GM19239 (cell line): Measurements from ENCODE around the gene VWC2L.

Source experiments
- DNase-seq: peaks from one replicate; pipeline ENCODE4 v3.0.0; 2011; ENCODE audit warnings: low spot score; ENCODE audit not compliant: insufficient read length
- FAIRE-seq: peaks from 2 replicates; lab custom pipeline; 2011; peaks lifted over from hg19 to GRCh38; lab: Jason Lieb, UNC

The VWC2L gene

DNA sequence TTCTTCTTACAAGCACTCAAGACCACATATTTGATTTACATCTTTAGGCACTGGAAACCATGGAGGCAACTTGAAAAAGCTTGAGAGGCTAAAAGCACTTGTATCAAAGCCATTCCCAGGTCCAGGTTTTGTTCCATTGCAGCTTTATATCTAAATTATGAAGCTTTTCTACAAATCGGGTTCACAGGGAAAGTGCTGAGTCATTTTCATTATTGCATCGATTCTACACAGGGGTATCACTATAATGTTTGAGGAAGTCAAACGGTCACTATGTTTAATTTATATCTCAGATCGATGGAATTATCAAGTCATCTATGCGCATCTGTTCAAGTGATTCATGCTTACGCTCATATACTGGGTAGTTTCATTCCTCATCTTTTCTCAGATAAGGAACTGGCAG is 118.7 kb downstream of the VWC2L start:
- DNase-seq (no peak), FAIRE-seq (no peak)

DNA sequence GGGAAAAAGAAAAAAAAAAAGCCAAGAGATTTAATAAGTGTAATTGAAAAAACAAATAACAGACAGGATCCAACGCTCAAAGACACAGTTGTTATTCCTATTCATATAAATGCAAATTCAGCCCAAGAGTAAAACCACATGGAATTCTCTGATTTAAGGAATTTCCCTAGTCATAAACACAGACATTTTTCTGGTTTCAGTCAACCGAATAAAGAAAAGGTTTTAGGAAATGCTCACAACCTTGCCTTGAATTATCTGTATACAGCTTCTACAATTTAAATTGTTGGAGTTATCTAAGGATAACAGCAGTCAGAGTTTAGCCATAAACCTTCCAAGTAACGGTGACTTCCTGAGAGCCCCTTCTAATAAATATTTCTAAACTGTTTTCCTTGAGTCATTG is 122.7 kb downstream of the VWC2L start:
- no peak for DNase-seq

DNA sequence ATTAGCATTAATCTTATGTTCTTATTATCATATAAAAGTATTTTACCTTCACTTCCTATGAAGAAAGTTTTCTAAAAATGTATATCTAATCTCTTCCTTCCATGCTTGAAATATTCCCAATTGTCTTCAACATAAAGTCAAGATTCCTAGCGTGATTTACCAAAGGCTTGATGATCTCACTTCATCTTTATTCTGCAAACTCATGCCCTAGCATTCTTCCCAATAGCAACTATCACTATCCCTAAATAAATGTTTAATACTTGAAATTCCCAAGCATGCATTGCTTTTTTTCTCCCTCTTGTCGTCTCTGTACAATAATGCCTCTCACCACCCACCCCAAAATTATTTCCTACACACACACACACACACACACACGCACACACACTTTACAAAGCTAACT is 125.8 kb downstream of the VWC2L start:
- DNase-seq (no peak), FAIRE-seq (no peak)

More for the DNA sequence above, 122.7 kb downstream of the VWC2L start:
- FAIRE-seq = no peak

DNA sequence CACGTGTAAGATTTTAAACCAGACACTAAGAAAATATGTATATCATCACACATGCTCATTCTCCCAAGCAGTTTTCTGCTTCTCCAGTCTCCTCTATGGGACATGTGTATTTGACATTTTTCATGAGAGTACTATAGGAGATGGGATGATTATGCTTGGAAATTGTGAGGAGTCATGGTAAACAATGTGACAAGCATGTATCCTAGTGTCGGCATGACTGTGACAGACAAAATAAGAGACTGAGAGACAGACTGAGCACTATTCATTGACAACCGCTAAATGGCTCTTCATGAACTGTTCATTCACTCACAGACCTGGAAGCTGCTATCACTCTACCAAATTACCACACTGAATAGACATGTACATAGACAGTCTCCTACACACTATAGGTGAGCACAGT is 127.1 kb downstream of the VWC2L start:
- FAIRE-seq (no peak), DNase-seq (no peak)

DNA sequence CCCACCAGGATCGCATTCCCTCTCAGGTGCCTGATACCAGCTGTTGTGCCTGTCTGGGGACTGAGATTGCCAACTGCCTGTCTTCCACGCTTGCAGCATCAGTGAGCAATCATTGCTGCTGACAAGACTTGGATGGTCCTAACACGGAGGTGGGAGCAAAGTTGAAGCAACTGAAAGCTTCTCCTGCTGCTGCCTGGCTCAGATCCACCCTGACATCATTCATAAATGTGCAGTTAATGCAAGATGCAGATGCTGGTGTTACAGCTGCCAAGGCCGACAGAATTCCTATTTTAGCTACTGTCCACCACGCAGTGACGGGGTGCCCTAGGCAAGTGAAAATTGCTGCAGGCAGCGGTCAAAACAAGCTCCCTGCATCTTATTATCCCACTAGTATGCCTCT is 131.4 kb downstream of the VWC2L start:
- FAIRE-seq (no peak), DNase-seq (no peak)

DNA sequence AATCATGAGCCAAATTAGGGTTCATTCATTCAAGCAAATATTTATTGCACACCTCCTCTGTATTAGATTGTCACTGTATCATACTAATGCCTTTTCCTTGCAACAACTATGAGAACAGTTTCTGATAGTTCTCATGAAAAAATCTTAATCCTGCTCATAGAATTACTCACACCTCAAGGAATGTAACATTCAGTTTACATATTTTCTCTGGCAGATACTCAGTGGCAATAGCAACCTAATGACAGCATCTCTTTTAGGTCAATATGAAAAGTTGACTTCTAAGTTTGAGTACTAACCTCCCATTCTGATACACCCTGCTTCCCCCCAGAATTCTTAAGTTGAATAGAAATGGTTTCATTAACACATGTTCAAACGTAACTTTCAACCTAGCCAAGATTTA is 132.0 kb downstream of the VWC2L start:
- DNase-seq (no peak), FAIRE-seq (no peak)

DNA sequence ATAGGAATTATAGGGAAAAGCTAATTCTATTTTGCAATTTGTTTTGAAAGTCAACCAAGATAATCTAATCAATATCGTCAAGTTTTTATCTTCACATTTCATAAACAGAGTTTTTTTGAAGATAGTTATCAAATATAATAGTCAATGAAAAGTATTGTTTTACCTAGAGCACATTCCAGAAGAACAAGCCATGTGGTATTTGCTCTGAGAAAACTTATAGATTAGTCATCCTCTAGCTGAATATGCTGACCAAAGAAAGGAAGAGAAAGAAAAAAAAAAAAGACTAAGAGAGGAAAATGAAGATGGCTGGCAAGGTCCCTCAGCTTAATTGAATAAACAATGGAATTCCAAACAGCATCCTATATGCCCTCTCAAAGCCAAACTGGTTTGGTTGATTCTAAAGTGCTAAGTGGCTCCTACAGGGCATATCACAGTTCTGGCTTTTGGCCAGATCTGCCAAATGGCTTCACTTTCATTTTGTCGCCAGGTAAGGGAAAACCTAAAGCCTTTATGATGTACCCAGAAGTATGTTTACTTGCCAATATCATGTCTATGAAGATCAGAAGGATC is 132.6 kb downstream of the VWC2L start:
- no peak for DNase-seq
- FAIRE-seq = no peak

DNA sequence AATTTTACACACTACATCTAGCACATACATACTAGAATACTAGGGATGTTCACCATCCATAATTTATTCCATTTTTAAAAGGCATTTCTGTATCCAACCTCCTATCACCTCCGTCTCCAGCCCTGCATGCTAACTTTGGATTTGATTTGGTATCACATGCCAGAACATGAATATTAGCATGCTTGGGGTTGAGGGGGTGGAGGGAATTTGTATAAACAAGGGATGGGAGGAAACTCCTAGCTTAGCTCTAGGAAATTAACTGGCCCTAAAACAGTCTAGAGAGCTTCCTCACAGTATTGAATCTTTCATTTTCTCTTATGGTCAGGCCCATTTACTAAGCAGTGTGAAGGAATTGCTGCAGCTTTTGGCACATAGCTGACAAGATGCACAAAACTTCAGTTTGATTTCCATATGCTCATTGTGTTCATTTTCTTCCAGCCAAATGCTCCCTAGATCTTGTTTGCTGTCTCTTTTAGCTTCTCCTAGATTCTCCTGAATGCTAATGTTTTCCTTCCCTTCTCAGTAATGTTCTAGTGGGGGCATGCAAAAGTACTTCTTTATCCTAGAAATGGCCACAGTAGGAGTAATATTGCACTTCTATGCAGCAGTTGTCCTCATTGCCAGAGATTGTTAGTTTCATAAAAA is 135.2 kb downstream of the VWC2L start:
- DNase-seq = no peak
- no peak for FAIRE-seq

DNA sequence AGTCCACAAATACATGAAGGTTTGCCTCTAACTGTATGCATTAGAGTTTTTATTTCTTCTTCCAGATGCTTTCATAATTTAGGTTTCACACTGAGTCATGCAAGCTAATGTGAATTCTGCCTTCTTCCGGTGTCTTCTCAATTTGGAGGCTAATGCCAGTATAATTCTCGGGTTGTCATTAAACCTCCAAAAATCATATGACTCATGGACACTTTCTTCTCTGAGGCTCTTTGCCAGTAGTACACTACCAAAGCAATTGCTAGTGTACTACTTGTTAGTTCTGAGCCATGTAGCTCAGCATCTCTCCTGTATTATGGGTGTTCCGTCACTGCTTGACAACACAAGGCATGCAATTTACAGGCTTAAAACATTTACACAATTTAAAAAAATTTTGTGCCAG is 137.1 kb downstream of the VWC2L start:
- DNase-seq (no peak), FAIRE-seq (no peak)

DNA sequence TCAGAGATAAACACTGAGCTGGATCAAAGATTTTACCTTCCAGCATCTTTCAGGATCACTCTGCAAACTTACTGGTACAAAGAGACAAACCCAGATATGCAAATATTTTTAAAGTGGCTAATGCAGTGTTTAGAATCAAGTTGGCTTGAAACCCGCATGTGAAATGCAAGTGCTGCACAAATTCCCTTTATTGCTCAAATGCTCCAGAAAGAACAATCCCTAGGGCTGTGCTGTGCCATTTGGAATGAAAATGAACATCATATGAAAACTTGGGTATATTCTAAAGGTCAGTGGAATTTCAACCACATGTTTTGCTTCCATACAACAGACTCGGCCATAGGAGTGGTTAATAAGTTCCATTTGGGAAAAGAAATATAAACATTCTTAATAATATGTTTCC is 139.1 kb downstream of the VWC2L start:
- FAIRE-seq = no peak

DNA sequence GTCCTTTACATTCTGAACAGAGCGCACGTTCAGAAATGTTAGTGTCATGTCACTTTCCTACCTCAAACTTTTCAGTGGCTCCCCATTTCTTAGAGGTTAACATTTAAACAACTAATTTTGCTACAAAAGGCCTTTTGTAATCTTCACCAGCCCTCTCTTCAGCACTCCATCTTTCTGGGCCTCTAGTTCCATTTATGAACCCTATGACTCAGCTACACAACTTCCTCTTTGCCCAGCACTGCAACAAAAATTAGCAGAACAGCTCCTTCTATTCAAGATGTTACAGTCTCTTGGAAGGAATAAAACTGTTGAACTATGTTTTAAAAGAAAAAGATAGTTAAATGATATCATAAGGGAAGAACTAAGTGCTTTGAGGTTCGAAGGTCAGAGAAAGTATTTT is 139.9 kb downstream of the VWC2L start:
- no peak for DNase-seq
- FAIRE-seq = no peak

More for the DNA sequence above, 139.1 kb downstream of the VWC2L start:
- DNase-seq = no peak

DNA sequence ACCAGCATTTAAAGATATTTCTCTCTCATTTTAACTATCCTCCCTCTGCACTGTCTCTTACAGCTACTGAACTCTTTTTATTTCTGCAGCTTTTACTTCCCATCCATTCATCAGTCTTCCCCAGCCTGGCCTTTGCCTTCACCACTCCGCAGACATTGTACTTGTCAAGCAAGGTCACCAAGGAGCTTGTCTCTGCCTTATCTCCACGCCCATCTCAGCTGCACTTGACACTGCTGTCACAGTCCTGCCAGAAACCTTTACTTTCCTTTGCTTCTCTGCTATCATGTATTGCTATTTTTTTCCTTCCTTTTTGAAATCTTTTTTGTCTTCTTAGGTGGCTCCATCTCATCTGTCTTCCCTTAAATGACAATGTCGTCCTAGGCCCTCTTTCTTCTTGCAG is 147.0 kb downstream of the VWC2L start:
- DNase-seq (no peak), FAIRE-seq (no peak)

DNA sequence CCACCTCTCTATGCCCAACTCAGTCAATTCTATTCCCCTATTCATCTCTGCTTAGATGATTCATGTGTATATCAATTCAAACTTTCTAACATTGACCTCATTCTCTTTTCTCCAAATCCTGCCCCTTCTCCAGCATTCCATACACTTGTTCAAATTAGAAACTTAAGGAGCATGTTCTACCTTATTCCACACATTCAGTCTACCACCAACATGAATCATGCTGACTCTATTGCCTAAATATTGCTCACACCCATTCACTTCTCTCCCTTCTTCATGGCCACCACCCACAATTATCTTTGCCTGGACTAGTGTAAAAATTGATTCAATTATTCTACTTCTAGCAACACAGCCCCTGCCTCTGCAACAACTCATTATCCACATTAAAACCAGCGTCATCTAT is 147.5 kb downstream of the VWC2L start:
- DNase-seq (no peak), FAIRE-seq (no peak)

DNA sequence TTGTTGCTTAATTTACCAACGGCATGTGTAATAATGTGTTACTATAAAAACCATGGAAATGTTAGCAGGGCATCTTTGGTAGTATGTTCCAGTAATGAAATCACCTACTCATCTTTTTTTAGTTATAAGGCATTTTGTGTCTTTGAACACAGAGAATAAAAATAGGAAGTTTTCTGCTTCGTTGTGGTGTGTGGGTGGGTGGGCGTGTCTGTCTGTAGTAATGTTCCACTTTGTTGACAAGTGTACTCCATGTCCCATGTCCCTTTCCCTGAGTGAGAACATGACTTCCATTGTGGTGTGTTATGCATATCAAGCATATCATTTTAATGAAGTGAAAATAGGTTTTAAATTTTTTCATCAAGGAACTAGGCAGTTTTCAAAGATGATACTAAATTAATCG is 149.3 kb downstream of the VWC2L start:
- FAIRE-seq (no peak), DNase-seq (no peak)

DNA sequence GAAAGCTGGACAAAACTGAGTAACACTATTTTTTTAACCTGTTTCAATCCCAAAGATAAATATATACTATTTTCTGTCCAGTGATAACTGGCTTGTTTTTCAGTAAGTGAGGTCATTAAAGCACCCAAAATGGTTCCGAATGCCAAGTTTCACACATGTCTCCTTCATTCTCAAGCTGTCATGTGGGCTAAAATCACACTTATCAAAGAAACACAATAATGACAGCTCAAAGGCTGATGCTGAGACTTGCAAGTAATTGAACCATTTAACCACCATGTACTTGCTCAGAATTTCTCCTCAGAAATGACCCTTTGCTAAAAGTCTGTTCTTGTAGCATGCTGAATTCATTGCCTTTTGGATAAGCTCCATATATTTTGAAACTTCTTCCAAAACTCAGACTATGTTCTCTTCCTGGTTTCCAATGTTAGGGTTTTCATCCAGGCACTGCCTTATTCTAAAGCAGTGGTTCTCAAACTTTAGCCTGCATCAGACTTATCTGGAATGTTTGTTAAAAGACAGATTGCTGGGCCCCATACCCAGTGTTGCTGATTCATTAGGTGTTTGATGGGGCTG is 149.8 kb downstream of the VWC2L start:
- FAIRE-seq (no peak), DNase-seq (no peak)

DNA sequence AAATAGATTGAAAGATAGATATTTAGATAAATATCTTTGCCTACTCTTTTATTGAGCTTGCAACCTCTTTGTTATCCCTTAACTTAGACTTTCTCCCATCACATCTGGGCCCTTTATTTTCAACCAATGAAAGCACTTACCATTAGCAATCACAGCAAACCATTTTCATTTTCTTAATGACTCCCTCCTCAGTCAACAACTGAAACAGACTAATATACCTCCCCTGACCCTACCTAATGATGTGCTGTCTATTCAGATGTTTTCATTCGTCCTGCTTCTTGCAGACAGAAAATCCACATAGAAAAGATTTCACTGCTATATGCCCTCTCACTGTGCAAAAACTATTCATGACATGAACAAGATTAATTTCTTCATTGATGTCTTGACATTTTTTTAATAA is 154.4 kb downstream of the VWC2L start:
- no peak for DNase-seq
- FAIRE-seq = no peak

DNA sequence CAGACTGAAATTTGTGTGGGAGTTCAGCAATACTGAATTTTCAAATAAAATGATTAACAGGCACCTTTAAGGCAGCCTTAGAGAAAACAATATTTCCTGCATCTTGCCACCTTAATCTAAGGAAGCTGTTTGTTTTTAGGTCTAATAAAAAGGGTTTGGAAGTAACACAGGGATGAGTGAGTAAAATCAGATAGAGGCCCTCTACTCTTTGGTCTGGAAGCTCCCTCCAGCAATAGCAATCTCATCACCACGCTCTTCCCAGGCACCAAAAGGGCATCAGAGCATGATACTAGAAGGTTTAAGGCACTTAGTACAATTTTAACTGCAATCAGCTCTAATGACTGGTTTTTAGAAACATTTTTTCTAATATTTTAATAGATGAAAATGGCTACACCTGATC is 155.6 kb downstream of the VWC2L start:
- FAIRE-seq (no peak), DNase-seq (no peak)

DNA sequence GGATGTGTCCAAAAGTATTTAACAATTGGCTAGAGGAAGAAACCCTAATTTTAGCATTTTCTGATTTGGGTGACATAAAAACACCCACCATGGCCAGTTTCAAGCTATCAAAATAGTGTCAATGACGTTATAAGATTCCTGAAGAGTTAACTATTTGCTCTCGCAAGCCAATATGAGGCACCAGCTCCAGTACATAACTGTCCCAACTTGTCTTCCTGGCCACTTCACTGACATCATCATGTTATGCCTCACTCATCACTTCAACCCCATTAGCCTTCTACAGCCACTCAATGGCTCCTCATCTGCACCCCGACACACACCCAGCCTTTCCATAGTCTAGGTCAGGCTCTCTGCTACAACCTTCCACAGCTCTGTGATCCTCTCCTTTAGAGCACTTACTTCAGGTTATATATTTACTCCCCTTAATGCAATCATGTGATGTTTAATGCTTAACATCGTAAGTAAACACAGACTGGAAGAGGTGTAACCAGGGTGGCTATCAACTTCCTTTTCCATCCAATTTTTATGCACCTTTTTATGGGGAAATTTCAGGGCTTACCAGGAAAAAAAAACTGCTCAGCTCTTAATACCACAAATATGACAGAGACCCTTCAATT is 158.7 kb downstream of the VWC2L start:
- FAIRE-seq (no peak), DNase-seq (no peak)

DNA sequence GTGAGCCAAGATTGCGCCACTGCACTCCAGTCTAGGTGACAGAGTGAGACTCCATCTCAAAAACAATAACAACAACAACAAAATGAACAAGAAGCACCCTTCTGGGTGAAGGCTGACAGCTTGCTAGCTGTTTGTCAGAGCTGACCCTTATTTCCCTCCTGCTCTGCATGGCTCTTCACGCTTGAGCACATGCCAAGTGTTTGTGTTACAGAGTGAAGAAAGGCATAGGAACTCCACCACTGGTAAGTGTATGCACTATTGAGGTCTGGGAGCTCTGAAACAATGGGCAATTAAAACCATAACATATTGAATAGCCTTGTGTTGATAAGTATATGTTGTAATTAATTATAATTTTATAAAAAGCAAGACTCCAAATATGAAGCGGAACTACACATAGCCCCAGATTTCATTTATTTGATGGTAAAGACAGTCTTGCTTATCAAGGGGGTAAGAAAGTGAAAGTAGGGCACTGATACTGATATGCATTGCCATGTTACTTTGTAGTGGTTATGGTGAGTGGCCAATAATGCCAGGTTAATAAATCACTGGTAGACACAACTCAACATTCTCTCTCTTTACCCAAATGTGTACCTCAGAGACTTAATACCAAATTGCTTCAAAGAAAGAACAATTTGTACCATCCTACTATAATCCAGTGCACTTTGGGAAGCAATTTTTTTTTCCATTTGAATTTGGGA is 163.4 kb downstream of the VWC2L start:
- FAIRE-seq = no peak
- DNase-seq = no peak

DNA sequence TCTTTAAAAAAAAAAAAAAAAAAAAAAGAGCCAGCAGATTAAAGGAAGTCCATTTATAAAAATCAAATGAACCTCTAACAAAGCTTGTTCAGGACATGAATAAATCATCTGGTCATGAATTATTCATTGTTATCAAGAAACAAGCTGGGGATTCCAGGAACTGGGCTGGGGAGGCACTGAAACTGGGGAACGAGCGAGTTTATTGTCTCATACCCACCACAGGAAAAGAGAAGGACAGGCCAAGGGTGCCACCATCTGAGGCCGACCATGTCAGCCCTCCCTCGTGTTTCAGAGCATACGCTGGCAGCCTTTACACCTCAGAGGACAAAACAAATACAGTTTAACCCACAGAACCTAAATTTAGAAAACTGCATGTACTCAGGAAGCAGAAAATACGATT is 164.2 kb downstream of the VWC2L start:
- FAIRE-seq (no peak), DNase-seq (no peak)

DNA sequence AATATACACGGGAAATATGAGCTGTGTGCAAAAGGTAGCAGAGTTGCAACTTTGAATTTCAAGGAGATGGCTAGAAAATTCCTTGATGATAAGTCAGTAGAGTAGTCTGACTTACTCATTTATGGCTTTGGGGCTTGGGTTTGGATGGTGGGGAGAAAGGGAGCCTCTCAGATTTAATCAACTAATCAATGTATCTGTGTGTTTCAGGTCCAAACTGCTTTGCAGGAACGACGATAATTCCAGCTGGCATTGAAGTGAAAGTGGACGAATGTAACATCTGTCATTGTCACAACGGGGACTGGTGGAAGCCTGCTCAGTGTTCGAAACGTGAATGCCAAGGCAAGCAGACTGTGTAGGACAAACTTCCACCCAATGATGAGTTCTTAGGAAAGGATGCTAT is 164.6 kb downstream of the VWC2L start:
- DNase-seq = no peak
- no peak for FAIRE-seq
